ENCODE measurements around the gene SMYD1.

The SMYD1 gene

DNA sequence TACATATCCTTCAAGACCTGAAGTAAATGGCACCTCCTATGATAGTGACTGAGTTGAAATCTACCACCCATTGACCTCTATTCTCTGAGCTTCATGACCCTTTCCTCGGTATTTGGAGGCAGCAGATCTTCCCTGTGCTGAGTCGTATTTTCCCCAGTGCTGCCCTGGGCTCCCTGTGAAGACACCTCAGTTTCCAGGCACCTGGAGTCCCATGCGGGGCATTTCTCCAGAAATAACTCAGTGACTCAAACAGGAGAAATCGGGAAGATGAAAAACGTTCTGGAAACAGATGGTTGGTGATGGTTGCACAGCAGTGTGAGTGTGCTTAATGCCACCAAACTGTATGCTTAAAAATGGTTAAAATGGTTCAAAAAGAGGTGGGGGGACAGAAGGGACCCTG lies 18.0 kb downstream of the SMYD1 start:
- H3K4me3 ChIP-seq (ENCODE audit: low read depth, low read length): no peak overlapping the region
- DNase-seq (ENCODE audit: low read depth): no peak
- TF ChIP-seq CTCF (IDR thresholded peaks at IDR 0.05; ENCODE audit: insufficient read depth, low read depth, low read length, missing control alignments): no peak

DNA sequence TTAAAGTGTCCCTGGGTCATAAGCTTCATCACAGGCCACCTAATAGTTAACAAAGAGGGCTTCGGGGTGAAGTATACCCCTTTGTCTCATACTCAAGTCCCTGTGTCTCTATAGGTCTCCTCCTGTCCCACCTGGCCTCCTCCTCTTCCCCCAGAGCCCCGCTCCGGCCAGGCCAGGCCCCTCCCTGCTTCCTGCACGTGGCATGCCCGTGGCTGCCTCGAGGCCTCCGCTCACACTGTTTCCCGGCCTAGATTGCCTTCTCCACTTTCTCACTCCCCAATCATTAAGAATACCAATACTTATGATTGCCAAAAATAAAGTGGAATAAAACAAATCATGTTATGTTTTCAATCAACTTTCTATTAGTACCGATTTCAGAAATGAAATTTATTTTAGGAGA lies 18.8 kb downstream of the SMYD1 start:
- no peak overlapping the region for H3K4me3 ChIP-seq (ENCODE audit: low read depth, low read length)
- TF ChIP-seq CTCF (IDR thresholded peaks at IDR 0.05; ENCODE audit: insufficient read depth, low read depth, low read length, missing control alignments): no peak
- no peak for DNase-seq (ENCODE audit: low read depth)

DNA sequence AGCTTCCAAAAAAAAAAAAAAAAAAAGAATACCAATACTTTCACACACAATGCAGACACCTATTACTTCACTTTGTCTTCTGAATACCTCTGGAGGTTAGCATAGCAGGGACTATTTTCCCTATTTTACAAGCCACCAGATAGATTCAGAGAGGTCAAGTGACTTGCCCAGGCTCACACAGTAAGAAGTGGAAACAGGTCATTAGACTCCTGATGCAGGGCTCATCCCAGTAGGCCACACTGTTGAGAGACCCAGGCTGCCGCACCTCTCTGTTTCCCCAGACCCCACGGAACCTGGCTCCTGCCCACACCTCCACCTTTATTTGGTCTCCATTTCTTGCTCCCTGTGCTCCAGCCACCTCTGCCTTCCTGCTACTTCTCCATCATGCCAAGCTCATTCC lies 19.4 kb downstream of the SMYD1 start:
- no peak overlapping the region for H3K4me3 ChIP-seq (ENCODE audit: low read depth, low read length)
- TF ChIP-seq CTCF (IDR thresholded peaks at IDR 0.05; ENCODE audit: insufficient read depth, low read depth, low read length, missing control alignments): no peak
- no peak for DNase-seq (ENCODE audit: low read depth)

- H3K4me3 ChIP-seq (ENCODE audit: low read depth, low read length): no peak overlapping the region
- TF ChIP-seq CTCF (IDR thresholded peaks at IDR 0.05; ENCODE audit: insufficient read depth, low read depth, low read length, missing control alignments): no peak
- no peak for DNase-seq (ENCODE audit: low read depth)
These were observed 20.1 kb downstream of the SMYD1 start for GRCh38 chr2:88087763-88088162.

DNA sequence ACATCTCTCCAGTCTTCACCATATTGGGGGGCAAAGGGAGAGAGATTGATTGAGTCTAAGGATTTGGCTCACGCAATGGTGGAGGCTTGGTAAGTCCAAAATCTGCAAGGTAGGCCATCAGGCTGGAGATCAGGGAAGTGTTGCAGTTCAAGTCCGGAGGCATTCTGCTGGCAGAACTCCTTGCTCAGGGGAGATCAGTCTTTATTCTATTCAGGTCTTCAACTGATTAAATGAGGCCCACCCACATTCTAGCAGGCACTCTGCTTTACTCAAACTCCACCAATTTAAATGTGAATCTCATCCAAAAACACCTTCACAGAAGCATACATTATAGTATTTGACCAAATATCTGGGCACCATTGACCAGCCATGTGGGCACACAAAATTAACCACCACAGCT lies 21.4 kb downstream of the SMYD1 start:
- TF ChIP-seq CTCF (IDR thresholded peaks at IDR 0.05; ENCODE audit: insufficient read depth, low read depth, low read length, missing control alignments): no peak
- H3K4me3 ChIP-seq (ENCODE audit: low read depth, low read length): no peak overlapping the region
- DNase-seq (ENCODE audit: low read depth): no peak

DNA sequence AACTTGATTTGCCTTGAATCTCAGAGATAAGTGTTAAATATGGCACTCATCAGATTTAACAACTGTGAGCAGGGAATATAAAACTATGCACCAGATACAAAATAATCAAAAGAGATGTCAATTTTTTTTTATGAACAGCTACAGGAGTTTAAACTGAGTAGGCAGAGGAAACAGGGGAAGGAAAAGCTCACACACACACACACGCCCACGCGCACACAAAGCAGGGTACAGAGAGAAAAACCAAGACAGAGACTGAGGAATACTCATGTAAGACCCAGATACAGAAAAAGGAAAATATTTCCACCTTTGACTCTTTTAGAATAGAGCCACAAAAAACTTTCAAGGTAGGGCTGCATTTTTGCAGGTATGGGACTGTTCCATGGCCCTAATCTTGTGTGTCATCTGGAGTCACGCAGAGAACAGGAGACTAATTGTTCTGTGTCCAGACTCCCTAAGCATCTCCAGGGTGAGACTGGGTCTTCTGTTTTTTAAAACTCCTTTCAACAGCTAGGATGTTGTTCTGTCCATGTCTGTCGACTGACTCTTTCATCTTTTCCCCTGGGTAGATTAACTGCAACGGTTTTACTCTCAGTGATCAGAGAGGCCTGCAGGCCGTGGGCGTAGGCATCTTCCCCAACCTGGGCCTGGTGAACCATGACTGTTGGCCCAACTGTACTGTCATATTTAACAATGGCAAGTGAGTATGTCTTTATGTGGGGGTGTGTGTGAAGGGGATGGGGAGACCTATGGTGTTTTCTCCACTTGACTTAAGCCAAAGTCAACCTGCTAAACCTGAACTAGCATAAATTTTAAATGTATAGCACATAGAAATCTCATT lies 23.0 kb downstream of the SMYD1 start:
- no peak for DNase-seq (ENCODE audit: low read depth)
- no peak overlapping the region for H3K4me3 ChIP-seq (ENCODE audit: low read depth, low read length)
- TF ChIP-seq CTCF (IDR thresholded peaks at IDR 0.05; ENCODE audit: insufficient read depth, low read depth, low read length, missing control alignments): no peak

DNA sequence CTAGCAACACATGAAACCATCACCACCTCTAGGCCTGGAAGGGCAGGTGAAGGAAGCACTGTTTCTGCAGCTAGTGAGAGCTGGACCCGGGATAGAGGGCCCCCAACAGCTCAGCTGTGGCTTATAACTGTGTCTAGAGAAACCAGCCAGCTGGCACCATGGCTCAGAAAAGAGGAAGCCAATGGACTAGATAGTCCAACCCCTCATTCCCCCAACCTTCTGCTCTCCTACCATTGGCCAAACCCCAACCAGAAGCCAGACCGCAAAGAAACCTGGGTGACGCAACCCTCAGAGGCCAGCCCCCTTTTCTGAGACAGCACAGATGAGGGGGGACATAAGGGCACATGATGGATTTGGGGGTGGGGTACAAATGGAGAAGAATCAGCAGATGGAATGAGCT lies 24.3 kb downstream of the SMYD1 start:
- no peak for DNase-seq (ENCODE audit: low read depth)
- TF ChIP-seq CTCF (IDR thresholded peaks at IDR 0.05; ENCODE audit: insufficient read depth, low read depth, low read length, missing control alignments): no peak
- H3K4me3 ChIP-seq (ENCODE audit: low read depth, low read length): no peak overlapping the region

Data from GM12865 (cell line).